DND-41 (cell line): ENCODE results near the gene RFTN1.

ENCODE experiments used
- CTCF ChIP-seq: IDR thresholded peaks from 2 replicates; pipeline ENCODE4 v1.5.1; 2012; ENCODE audit warnings: borderline replicate concordance, low read length, moderate library complexity, mild to moderate bottlenecking; ENCODE audit not compliant: poor library complexity, severe bottlenecking; ENCODE audit errors: extremely low read depth
- EZH2 ChIP-seq: IDR thresholded peaks from 3 replicates; pipeline ENCODE4 v1.6.1; 2012; ENCODE audit warnings: borderline replicate concordance, low read depth, mild to moderate bottlenecking, moderate library complexity, low read length, inconsistent platforms; ENCODE audit not compliant: severe bottlenecking

GRCh38 chr3:16460273-16460672 lies 53.2 kb downstream of the RFTN1 start:
- TF ChIP-seq CTCF (no peak), EZH2 (no peak)
